K562 (cell line): ENCODE data around the gene YPEL5. TPM values are rescaled to one million over a fixed set of nuclear protein-coding genes. Genes with fewer than 3 reads are reported as not detected.

Experiments used
- ARID3A ChIP-seq: IDR thresholded peaks from 2 replicates; pipeline ENCODE4 v1.6.1; 2012; ENCODE audit warnings: low read depth, low read length, improper control_type of control experiment, borderline replicate concordance
- CBFA2T2 ChIP-seq: fragments of 450-650 bp; conservative IDR thresholded peaks from 2 replicates; pipeline ENCODE4 v1.6.1; 2017; ENCODE audit warnings: mild to moderate bottlenecking
- CBX3 ChIP-seq, 2 experiments: IDR thresholded peaks; 1 replicate in 1 of 2; 2 replicates in 1 of 2; pipeline ENCODE4 v1.6.1; 2012; ENCODE audit warnings: inconsistent platforms in 2 of 2, low read length in 2 of 2, borderline replicate concordance in 1 of 2, control low read depth in 1 of 2
- CBX5 ChIP-seq: IDR thresholded peaks from 2 replicates; pipeline ENCODE4 v1.6.1; 2014; ENCODE audit warnings: low read depth, borderline replicate concordance
- CTBP1 ChIP-seq: fragments of 450-650 bp; IDR thresholded peaks from 2 replicates; pipeline ENCODE4 v1.6.1; 2016; ENCODE audit warnings: borderline replicate concordance
- CXXC5 ChIP-seq: fragments of 250-450 bp; sonication (Bioruptor Pico); IDR thresholded peaks from 2 replicates; pipeline ENCODE4 v1.8.0; 2022; ENCODE audit warnings: inconsistent platforms, mild to moderate bottlenecking, moderate library complexity
- E2F4 ChIP-seq: sonication (generic); formaldehyde crosslinking; IDR thresholded peaks from 2 replicates; pipeline ENCODE4 v1.8.0; 2022; ENCODE audit warnings: mild to moderate bottlenecking, low read depth, missing genetic modification reagents
- MBD2 ChIP-seq: sonication (generic); IDR thresholded peaks from 2 replicates; pipeline ENCODE4 v1.6.1; 2016; ENCODE audit warnings: low read depth, borderline replicate concordance
- MEF2A ChIP-seq: IDR thresholded peaks from 2 replicates; pipeline ENCODE4 v1.6.1; 2011; ENCODE audit warnings: low read depth, mild to moderate bottlenecking, low read length, moderate library complexity; ENCODE audit not compliant: control insufficient read depth
- MNT ChIP-seq, 2 experiments: fragments of 450-650 bp; conservative IDR thresholded peaks; 2 replicates each; pipeline ENCODE4 v1.6.1; 2017; ENCODE audit warnings: mild to moderate bottlenecking in 2 of 2, moderate library complexity in 2 of 2
- NFYB ChIP-seq: IDR thresholded peaks from 2 replicates; pipeline ENCODE4 v1.6.1; 2011; ENCODE audit warnings: mild to moderate bottlenecking, moderate library complexity; ENCODE audit not compliant: insufficient read length; ENCODE audit errors: extremely low read depth
- RBM22 ChIP-seq: fragments of 200-400 bp; formaldehyde crosslinking; IDR thresholded peaks from 2 replicates; pipeline ENCODE4 v1.6.1; 2018; ENCODE audit warnings: low read length, low read depth; ENCODE audit not compliant: poor library complexity, severe bottlenecking
- RBM34 ChIP-seq: fragments of 200-400 bp; formaldehyde crosslinking; IDR thresholded peaks from 2 replicates; pipeline ENCODE4 v1.6.1; 2018; ENCODE audit warnings: low read length, borderline replicate concordance; ENCODE audit not compliant: insufficient read depth
- RCOR1 ChIP-seq, 2 experiments: IDR thresholded peaks; 2 replicates each; pipeline ENCODE4 v1.6.1; 2012; ENCODE audit warnings: low read depth in 2 of 2, low read length in 2 of 2, borderline replicate concordance in 1 of 2, improper control_type of control experiment in 1 of 2
- SRSF3 ChIP-seq: fragments of 200-400 bp; formaldehyde crosslinking; IDR thresholded peaks from 2 replicates; pipeline ENCODE4 v1.6.1; 2016; ENCODE audit warnings: mild to moderate bottlenecking, low read length, moderate library complexity; ENCODE audit not compliant: insufficient read depth
- TFAP4 ChIP-seq: sonication (generic); formaldehyde crosslinking; IDR thresholded peaks from 2 replicates; pipeline ENCODE4 v1.8.0; 2022; ENCODE audit warnings: missing genetic modification reagents, mild to moderate bottlenecking, moderate library complexity, borderline replicate concordance
- THAP12 ChIP-seq: fragments of 250-450 bp; sonication (Bioruptor Pico); IDR thresholded peaks from 2 replicates; pipeline ENCODE4 v1.9.0; 2021; ENCODE audit warnings: mild to moderate bottlenecking, inconsistent platforms
- ZNF354B ChIP-seq: fragments of 250-450 bp; sonication (Bioruptor Pico); IDR thresholded peaks from 2 replicates; pipeline ENCODE4 v1.4.0; 2020
- ZNF584 ChIP-seq: fragments of 200-800 bp; sonication (Bioruptor generic); IDR thresholded peaks from 2 replicates; pipeline ENCODE4 v1.6.1; 2016; ENCODE audit warnings: low read depth, mild to moderate bottlenecking, missing genetic modification characterization, missing compliant biosample characterization
- polyA plus RNA-seq, 8 experiments: library from polyadenylated mRNA; depleted of rRNA in 4 of 8; stranded (reverse) in 5 of 8; unstranded in 3 of 8; fragments of >200 nt; fragmentation: Nextera tagmentation in 2 of 8; fragmentation: Illumina TruSeq in 1 of 8; extraction: Ambion mirVana in 2 of 8; extraction: Trizol in 1 of 8; gene quantifications; 2 replicates each; pipeline versions ENCODE4 v1.2.1 to v1.2.3, GENCODE V29; 2011 to 2014; ENCODE audit warnings: inconsistent platforms in 1 of 8, missing spikeins in 1 of 8
- total RNA-seq, 7 experiments: library from RNA; depleted of rRNA in 6 of 7; stranded (reverse); fragments of >200 nt in 6 of 7; fragmentation: Illumina TruSeq in 2 of 7; extraction: Trizol in 2 of 7; gene quantifications; 2 replicates each; pipeline versions ENCODE4 v1.2.1 to v1.2.3, GENCODE V29; 2011 to 2021; ENCODE audit warnings: low replicate concordance in 1 of 7

Gene YPEL5
- total and polyA plus RNA-seq, 9 of the 15 experiments (the other 6 are each of a cell fraction or from before 2014, with no cell fraction given): 5.4 to 34.4 (median 12.3) TPM

GRCh38 chr2:30191819-30192271 is 45.0 kb downstream of the YPEL5 start (continued):
- TF ChIP-seq THAP12 (no peak), ZNF354B (CRISPR knock-in tag) (no peak), NFYB (no peak), SRSF3 (no peak), CXXC5 (CRISPR knock-in tag) (peak; percentile 78), TFAP4 (CRISPR knock-in tag) (peak; percentile 35; the same call in 1 of the 2 replicates), CTBP1 (peak; percentile 85), RBM22 (no peak), RBM34 (no peak), MNT (conservative IDR thresholded peaks at IDR 0.05) (peak in 1 of 2 experiments; percentile 51; a peak in 2 of 4 replicates), E2F4 (CRISPR knock-in tag) (no peak), CBX5 (no peak), ZNF584 (CRISPR knock-in tag) (peak; percentile 64; the same call in 1 of the 2 replicates), ARID3A (no peak), CBX3 (IDR thresholded peaks at IDR 0.05; ENCODE audit: borderline replicate concordance in 1 of 2, low read length in 2 of 2) (peak in 1 of 2 experiments; percentile 55; a peak in 2 of 3 replicates), CBFA2T2 (peak; percentile 97), MBD2 (peak; percentile 62; the same call in 1 of the 2 replicates), MEF2A (0 out of 2 replicates have a peak, but pooled peaks have one; percentile 11), RCOR1 (IDR thresholded peaks at IDR 0.05; ENCODE audit: borderline replicate concordance in 1 of 2, low read depth in 2 of 2, low read length in 2 of 2) (peak in 1 of 2 experiments; percentile 89; a peak in 3 of 4 replicates)
